Endothelial cell (in vitro differentiated cells): Measurements from ENCODE around the gene RIPK1. TPM values are rescaled to one million over a fixed set of nuclear protein-coding genes. Genes with fewer than 3 reads are reported as not detected.
A peak's percentile ranks its signal among the peaks of the same experiment; 100 is the strongest.

ENCODE experiments used
- DNase-seq: peaks from one replicate; pipeline ENCODE4 v3.0.0; 2021; ENCODE audit warnings: low spot score
- H3K27ac Mint-ChIP-seq: one replicate; pipeline ENCODE4 v1.8.0; 2021; ENCODE audit warnings: mixed read lengths, inconsistent platforms; ENCODE audit not compliant: unreplicated experiment
- H3K27me3 Mint-ChIP-seq: one replicate; pipeline ENCODE4 v1.8.0; 2021; ENCODE audit warnings: mild to moderate bottlenecking, moderate library complexity, mixed read lengths, inconsistent platforms; ENCODE audit not compliant: unreplicated experiment
- H3K36me3 Mint-ChIP-seq: one replicate; pipeline ENCODE4 v1.8.0; 2021; ENCODE audit warnings: mild to moderate bottlenecking, low read depth, mixed read lengths, inconsistent platforms; ENCODE audit not compliant: unreplicated experiment
- H3K4me1 Mint-ChIP-seq: one replicate; pipeline ENCODE4 v1.8.0; 2021; ENCODE audit warnings: mild to moderate bottlenecking, mixed read lengths, inconsistent platforms; ENCODE audit not compliant: unreplicated experiment
- H3K4me3 Mint-ChIP-seq: one replicate; pipeline ENCODE4 v1.8.0; 2021; ENCODE audit warnings: mild to moderate bottlenecking, mixed read lengths, inconsistent platforms; ENCODE audit not compliant: unreplicated experiment
- H3K9me3 Mint-ChIP-seq: one replicate; pipeline ENCODE4 v1.8.0; 2021; ENCODE audit warnings: mixed read lengths, inconsistent platforms; ENCODE audit not compliant: unreplicated experiment
- CTCF ChIP-seq: fragments of 200-600 bp; sonication (generic); IDR thresholded peaks from one replicate; pipeline ENCODE4 v1.5.0; 2021; ENCODE audit warnings: antibody characterized with exemption; ENCODE audit not compliant: unreplicated experiment
- total RNA-seq: library from RNA; stranded (reverse); fragmentation: NEBNext Ultra II Directional; extraction: Animal tissue kit (Norgen Biotek cat#: 25700); gene quantifications from one replicate; pipeline ENCODE4 v1.2.1, GENCODE V29; 2021; ENCODE audit not compliant: unreplicated experiment

RIPK1 gene
- total RNA-seq, 1 donor from 2014 or later, result 34.7 TPM

GRCh38 chr6:3139090-3139903 lies 71.0 kb downstream of the RIPK1 start:
- Mint-ChIP-seq H3K27ac (peak overlapping the region; percentile 11), H3K27me3 (no peaks in the 10 kb centered on the region), H3K9me3 (no peaks in the 10 kb centered on the region), H3K4me1 (peaks cover 12% of the 10 kb centered on the region), H3K36me3 (peaks cover 47% of the 10 kb centered on the region), H3K4me3 (no peak overlapping the region)
- no peak for TF ChIP-seq CTCF
- DNase-seq, result peak; percentile 25

- Mint-ChIP-seq H3K27ac (no peak overlapping the region), H3K36me3 (peaks cover 50% of the 10 kb centered on the region), H3K27me3 (peaks cover 3% of the 10 kb centered on the region), H3K4me1 (peaks cover 10% of the 10 kb centered on the region), H3K4me3 (no peak overlapping the region), H3K9me3 (no peaks in the 10 kb centered on the region)
- DNase-seq, result no peak
- TF ChIP-seq CTCF, result no peak
Measured at GRCh38 chr6:3140201-3140600, 71.9 kb downstream of the RIPK1 start.

GRCh38 chr6:3142536-3142935 lies 74.2 kb downstream of the RIPK1 start:
- H3K36me3 Mint-ChIP-seq, result peaks cover 50% of the 10 kb centered on the region
- DNase-seq, result no peak
- H3K27ac Mint-ChIP-seq, result no peak overlapping the region
- TF ChIP-seq CTCF, result no peak
- no peaks in the 10 kb centered on the region for H3K9me3 Mint-ChIP-seq
- H3K4me3 Mint-ChIP-seq, result no peak overlapping the region
- H3K27me3 Mint-ChIP-seq, result peaks cover 8% of the 10 kb centered on the region
- H3K4me1 Mint-ChIP-seq, result peaks cover 7% of the 10 kb centered on the region

- H3K27me3 Mint-ChIP-seq, result peaks cover 8% of the 10 kb centered on the region
- H3K4me1 Mint-ChIP-seq, result peaks cover 7% of the 10 kb centered on the region
- no peak overlapping the region for H3K4me3 Mint-ChIP-seq
- DNase-seq, result no peak
- TF ChIP-seq CTCF, result no peak
- H3K36me3 Mint-ChIP-seq, result peaks cover 48% of the 10 kb centered on the region
- H3K27ac Mint-ChIP-seq, result no peak overlapping the region
- no peaks in the 10 kb centered on the region for H3K9me3 Mint-ChIP-seq
Measured at GRCh38 chr6:3143158-3143557, 74.9 kb downstream of the RIPK1 start.

DNA sequence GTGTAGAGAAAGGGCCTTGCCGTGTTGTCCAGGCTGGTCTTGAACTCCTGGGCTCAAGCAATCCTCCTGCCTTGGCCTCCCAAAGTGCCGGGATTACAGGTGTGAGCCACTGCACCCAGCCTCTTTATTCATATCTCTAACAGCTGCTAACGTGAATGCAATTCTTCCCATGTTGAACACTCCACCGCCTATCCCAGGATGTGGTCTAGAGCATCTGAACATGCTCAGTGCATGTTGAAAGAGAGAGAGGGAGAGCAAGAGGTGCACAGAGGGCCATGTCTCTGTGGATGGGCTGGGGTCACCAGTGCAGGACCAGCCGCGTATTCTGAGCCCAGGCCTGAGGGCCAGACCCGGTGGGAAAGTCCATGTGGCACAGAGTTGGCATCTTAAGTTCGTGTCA lies 76.3 kb downstream of the RIPK1 start:
- Mint-ChIP-seq H3K4me1 (no peaks in the 10 kb centered on the region), H3K36me3 (peaks cover 43% of the 10 kb centered on the region), H3K9me3 (no peaks in the 10 kb centered on the region), H3K4me3 (peak overlapping the region; percentile 73), H3K27me3 (peaks cover 8% of the 10 kb centered on the region), H3K27ac (no peak overlapping the region)
- DNase-seq, result no peak
- TF ChIP-seq CTCF, result no peak
